ENCODE results near the gene MARCOL.

The MARCOL gene
- 0 reads per million in 2 donors for total RNA-seq

GRCh38 chr5:148238418-148238794 lies at the start of gene MARCOL:
MARCOL (plus strand) TSS chr5:148238525; CDS start chr5:148238598, 73 bp downstream.
- DNase-seq = no peak

DNA sequence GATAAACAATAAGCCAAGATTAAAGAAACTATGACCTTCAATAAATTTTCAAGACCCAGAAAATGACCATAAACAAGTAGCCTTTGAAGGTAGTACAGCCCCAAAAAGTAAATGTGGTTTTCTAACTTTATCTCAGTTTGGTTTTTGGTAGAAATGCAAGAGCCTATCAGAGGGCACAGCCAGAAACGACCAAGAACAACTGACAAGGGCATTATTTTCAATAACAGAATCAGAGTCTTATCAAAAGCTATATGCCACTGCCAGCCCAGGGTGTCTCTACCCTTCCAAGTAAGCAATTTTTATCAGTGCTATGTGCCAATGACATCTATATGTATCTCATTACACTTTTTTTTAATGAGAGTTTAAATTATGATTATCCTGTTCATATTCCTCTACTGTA lies 47.3 kb upstream of the MARCOL start:
- DNase-seq = no peak

DNA sequence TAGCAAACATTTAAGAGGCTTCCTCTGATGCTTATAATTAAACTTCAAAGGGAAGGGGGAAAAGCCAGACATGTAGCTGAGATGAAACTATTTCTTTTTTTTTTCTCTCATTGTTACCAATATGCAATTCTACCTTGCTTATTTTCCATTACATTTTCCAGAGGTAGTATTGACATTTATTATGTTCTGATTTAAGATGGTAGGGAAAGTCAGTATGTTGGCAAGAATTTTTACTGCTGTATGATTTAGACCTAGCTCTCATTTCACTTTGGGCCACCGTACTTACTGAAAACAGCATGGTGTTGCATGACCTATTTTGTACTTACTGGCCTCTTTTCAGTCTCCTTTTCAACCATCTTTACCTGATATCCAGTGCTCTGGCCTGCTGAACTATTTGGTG lies 45.1 kb upstream of the MARCOL start:
- DNase-seq = no peak

GRCh38 chr5:148201151-148201550 lies 37.2 kb upstream of the MARCOL start:
- no peak for DNase-seq

DNA sequence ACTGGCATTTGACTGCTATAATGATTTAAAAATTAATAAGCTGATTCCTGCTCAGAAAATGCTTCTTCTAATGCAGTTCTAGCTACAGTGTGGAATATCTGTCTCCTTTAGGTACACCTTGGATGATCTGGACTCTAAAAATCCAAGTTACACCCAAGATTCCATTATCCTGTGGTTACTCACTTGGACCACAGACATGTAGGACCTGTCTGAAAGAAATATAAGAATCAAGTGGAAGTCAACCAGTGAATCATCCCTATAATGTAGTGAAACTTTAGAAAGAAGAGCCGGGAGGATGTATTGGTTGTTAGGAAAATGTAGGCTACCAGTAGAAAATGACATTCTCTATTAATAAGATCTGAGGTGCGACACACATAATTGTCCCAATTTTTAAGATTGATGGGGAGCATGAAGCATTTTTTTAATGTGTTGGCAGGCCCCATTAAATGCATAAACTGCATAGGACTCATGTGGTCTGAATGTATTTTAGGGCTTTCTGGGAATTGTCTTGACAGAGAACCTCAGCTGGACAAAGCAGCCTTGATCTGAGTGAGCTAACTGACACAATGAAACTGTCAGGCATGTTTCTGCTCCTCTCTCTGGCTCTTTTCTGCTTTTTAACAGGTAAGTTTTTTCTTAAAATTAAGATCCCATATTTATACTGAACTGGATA lies 35.7 kb upstream of the MARCOL start, which contains the start of gene SPINK6:
TSS of gene SPINK6 (plus strand) at position 512 of the 673 bp plus-strand sequence. CDS start at position 567, 55 bp downstream.
- no peak for DNase-seq

DNA sequence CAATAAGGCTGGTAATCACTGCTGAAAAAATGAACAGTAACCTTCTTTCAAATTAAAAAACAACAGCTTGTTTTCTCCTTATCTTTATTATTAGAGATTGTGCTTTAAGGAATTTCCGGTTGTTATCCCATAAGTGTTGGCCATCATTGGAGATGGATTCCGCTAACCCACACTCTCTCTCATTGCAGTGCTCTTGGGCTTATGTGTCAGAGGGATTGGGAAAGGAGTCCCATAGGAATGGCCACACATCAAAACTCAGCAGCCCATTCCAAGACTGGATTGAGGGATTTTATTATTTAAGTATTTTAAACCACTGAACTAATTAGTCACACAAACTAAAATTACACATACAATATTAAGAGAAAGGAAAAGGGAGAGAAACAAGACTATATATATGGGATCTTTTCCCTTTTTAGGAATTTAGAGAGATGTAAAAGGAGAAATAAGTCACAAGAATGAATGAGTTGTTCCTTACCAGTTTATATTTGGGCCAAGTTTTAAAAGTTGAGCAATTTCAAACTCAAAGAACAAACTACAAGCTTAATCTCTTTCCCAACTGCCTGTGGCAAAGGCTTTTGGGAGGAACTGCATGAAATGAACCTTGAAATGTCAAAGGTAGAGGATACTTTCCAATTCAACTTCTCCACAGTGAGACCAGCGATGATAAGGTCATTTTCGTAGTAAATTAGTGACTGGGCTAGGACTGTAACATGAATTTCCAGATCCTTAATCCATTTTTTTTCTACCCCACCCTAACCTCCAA lies 33.1 kb upstream of the MARCOL start:
- DNase-seq = no peak

- no peak for DNase-seq
Observed at GRCh38 chr5:148205865-148206264, 32.5 kb upstream of the MARCOL start.

GRCh38 chr5:148206620-148207019 lies 31.7 kb upstream of the MARCOL start:
- DNase-seq = no peak

- no peak for DNase-seq
Observed at GRCh38 chr5:148208226-148208625, 30.1 kb upstream of the MARCOL start.

DNA sequence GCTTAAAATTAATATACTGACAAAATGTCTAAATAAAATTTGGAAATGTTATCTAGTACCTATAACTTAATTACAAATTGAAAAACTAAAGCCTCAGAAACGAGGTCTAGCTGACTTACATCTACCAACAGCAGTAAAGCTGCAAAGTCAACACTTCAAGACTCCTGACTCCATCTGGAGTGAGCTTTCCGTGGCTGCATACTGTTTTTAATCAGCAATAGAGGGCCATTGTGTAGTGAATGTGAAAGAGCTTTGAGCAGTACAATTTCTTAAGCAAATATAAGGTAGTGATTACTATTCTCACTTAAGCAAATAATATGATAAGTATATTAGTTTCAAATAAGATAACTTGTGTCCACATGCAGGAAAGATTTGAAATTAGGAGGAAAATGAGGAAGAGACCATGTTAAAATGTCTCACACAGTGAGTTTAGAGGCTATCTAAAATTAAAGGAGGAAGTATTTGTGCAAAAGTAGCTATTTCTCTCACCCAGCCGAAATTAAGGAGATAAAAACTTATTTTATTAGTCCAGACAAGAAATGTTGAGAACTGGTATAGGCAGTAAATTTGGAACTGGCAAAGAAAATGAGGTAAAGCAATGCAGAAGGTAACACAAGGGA lies 29.1 kb upstream of the MARCOL start:
- no peak for DNase-seq

DNA sequence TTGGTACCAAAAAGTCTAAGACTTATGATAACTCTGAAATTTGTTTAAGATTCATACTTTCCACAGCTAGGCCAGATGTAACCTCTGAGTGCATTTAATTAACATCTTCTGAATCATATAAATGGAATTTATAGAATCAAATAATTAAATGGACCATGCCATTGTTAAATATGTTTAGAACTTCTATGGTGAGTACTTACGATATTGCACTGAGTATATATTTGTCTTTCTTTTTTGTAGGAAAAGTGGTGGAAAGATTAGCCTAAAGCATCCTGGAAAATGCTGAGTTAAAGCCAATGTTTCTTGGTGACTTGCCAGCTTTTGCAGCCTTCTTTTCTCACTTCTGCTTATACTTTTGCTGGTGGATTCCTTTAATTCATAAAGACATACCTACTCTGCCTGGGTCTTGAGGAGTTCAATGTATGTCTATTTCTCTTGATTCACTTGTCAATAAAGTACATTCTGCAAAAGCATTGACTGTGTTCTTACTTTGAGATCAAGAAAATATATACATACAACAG lies 23.6 kb upstream of the MARCOL start:
- no peak for DNase-seq

- no peak for DNase-seq
Observed at GRCh38 chr5:148221508-148221907, 16.8 kb upstream of the MARCOL start.

GRCh38 chr5:148224117-148224742 lies 14.1 kb upstream of the MARCOL start:
- no peak for DNase-seq

DNA sequence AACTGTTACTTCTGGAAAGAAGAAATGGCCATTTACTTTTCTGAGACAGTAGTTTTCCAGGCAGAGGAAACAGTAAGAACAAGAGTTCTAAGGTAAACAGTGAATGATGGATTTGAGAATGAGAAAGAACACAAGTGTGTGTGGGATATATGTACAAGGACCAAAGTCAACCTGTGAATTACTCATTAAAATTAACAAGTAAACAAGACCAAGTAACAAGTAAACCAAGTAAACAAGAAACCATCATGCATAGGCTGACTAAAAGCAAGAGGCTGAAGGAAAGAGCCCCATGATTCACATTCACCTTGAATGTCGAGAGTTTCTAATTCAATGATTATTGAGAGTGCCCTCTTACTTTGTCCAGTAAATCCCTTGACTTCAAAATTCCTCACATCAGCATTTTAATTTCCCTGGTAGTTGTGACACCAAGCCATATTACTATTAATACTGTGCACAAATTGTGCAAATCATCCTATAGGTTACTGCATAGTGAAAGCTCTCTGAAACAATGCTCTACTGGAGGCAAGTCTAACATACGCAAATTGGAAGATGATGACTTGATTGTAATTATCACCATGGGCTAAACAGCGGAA lies 9.8 kb upstream of the MARCOL start:
- no peak for DNase-seq

DNA sequence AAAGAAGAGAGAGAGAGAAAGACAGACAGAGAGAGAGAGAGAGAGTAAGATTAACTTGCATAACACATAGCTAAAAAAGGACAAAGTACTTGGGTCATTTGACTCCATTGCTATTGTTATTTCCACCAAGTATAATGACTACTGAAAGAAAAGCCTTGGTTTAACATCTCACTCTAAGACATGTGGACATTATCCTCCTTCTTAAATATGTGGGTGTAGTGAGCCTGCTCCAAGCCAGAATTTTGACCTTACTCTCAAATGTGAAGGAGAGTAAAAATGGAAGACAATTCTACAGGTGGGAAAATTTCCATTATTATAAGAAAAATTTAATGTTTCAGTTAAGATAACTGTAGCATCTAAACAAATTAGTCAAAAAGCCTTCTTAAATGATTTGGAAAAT lies 8.5 kb upstream of the MARCOL start:
- no peak for DNase-seq

DNA sequence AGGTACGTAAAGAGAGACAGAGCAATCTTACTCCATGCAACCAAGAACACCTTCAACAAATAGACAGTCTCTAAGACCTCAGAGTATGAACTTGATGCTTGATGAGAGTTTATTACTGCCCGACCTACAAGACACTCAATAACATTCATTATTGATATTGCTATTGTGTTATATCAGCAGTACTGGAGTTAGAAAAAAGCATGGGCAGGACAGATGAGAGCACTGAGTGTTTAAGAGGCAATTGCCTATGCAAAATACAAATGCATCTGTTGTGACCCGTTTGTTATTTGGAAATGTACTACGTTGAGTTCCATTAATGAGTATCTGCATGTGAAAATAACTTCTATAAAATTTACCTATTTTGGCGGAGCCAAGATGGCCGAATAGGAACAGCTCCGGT lies 8.1 kb upstream of the MARCOL start:
- DNase-seq = no peak

- no peak for DNase-seq
Observed at GRCh38 chr5:148237785-148238417, 424 bp upstream of the MARCOL start.

- no peak for DNase-seq
Observed at GRCh38 chr5:148248894-148249293, 10.6 kb downstream of the MARCOL start.

DNA sequence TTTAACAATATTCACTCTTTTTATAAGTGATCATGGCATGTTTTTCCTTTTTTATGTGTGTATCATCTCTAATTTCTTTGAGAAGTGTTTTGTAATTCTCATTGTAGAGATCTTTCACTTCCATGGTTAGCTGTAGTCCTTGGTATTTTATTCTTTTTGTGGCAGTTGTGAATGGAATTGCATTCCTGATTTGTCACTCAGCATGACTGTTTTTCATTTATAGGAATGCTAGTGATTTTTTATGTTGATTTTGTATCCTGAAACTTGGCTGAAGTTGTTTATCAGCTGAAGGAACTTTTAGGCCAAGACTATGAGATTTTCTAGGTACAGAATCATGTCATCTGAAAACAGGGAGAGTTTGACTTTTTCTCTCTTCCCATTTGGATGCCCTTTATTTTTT lies 17.1 kb downstream of the MARCOL start:
- DNase-seq = no peak

DNA sequence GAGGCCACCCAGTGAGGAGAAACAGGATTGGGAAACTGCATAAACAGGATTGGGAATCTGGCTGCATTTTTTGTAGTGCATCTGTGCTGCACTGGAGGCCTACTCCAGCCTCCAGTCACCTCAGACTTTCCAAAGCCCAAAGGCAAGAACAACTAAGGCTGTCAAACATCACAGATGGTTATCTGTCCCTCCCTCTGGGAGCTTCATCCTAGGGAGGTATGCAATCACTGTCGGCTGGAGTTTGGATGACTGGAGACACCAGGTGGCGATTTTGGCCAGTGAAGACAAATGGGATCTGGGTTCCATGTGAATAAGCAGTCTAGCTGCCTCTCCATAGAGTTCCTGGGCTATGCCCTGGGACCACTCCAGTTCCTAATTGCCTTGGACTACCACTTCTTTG lies 21.0 kb downstream of the MARCOL start:
- no peak for DNase-seq

DNA sequence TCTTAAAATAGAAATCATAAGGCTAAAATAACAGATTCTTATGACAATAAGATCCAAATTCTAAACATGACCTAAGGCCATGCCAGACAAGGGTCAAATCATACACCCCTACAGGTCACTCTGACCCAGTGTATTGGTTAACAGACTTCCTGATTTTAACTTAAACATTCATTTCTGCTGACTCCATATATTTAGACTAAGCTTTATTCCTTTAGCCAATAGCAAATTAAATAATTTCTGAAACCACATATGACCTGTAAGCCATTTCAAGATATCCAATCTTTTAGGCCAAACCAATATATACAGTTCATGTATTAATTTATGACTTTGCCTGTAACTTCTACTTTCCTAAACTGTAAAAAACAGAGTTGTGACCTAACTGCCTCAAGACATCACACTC lies 22.9 kb downstream of the MARCOL start:
- no peak for DNase-seq

- DNase-seq = no peak
Observed at GRCh38 chr5:148267962-148268361, 29.6 kb downstream of the MARCOL start.

Data from activated gamma-delta T cell (primary cell).